Measurements from ENCODE around the gene ZNF668. TPM values are rescaled to one million over a fixed set of nuclear protein-coding genes. Genes with fewer than 3 reads are reported as not detected.

Gene ZNF668
- total RNA-seq, 4 donors from 2014 or later = 15.5 to 20.3 (median 16.7) TPM

DNA sequence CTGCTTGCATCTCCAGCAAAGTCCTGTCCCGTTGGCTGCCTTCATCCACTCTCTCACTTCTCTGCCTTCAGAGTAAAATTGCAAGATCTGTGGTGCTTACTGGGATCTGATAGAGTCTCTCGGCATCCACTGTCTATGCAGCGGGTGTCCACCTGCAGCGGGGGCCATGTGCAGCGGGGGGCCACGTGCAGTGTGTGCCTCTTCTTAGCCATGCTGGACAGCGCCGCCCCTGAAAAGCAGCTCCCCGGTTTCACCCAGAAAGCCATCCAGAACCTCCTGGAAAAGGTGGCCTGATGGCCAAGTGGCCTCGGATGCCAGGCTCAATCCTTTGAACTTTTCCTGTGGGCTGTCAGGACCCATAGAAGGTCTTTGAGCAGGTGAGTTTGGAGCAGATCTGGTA lies 31.2 kb downstream of the ZNF668 start:
- no peaks in the 10 kb centered on the region for H3K4me1 ChIP-seq
- H3K27ac ChIP-seq = no peak overlapping the region
- no peak for TF ChIP-seq POLR2A (IDR thresholded peaks at IDR 0.05)
- no peak for DNase-seq (ENCODE audit: low spot score in 2 of 2)
- H3K27me3 ChIP-seq = no peaks in the 10 kb centered on the region
- WGBS, 2 donors = 83 to 89% methylated on average over 3 to 10 of the region's 10 CpGs
- H3K4me3 ChIP-seq = no peak overlapping the region
- no peaks in the 10 kb centered on the region for H3K9me3 ChIP-seq
- peaks cover 0 to 57% (median 22%) of the 10 kb centered on the region in 3 donors for H3K36me3 ChIP-seq

DNA sequence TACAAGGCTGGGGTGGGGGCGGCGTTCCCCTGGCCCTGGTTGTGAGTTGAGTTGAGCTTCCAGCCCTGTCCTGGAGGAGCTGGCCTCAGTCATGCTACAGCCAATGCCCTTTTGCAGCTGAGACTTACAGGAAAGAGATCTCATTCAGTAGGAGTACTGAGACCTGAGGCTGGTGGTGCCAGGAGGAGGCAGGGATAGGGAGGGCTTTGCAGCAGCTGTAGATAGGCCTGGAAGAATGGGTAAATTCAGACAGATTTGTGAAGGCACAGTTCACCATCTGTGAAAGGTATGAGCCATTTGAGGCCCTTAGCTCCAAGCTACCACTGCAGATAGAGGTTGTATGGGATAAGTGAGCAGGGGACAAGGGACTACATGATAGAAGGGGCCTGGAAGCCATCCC lies 35.0 kb downstream of the ZNF668 start:
- H3K9me3 ChIP-seq = no peaks in the 10 kb centered on the region
- H3K27ac ChIP-seq = no peak overlapping the region
- peaks cover 0 to 22% (median 6%) of the 10 kb centered on the region in 4 donors for H3K4me1 ChIP-seq
- no peak overlapping the region for H3K4me3 ChIP-seq
- TF ChIP-seq POLR2A (IDR thresholded peaks at IDR 0.05) = no peak
- no peak for TF ChIP-seq EP300 (IDR thresholded peaks at IDR 0.05)
- TF ChIP-seq CTCF (IDR thresholded peaks at IDR 0.05) = no peak
- no peak for DNase-seq (ENCODE audit: low spot score in 2 of 2)
- H3K36me3 ChIP-seq = peaks cover 0 to 65% (median 23%) of the 10 kb centered on the region in 3 donors
- 86% methylated on average over 2 of the region's 2 CpGs; no CpG with 5 or more reads in 1 of the 2 donors for WGBS, 2 donors
- no peaks in the 10 kb centered on the region for H3K27me3 ChIP-seq

DNA sequence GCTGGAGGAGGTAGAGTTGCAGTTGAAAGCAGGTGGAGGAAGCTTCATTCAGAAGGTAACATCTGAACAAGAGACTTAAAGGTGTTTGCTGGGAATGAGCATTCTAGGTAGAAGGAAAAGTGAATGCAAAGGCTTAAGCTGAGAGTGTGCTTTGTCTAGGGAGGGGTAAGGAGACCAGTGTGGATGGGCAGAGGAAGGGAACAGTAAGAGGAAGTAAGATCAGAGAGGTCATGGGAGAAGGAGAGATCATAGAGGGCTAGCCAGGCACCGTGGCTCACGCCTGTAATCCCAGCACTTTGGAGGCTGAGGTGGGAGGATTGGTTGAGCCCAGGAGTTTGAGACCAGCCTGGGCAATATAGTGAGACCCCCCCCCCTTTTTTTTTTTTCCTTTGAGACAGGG lies 37.3 kb downstream of the ZNF668 start:
- TF ChIP-seq CTCF (IDR thresholded peaks at IDR 0.05) (no peak), POLR2A (IDR thresholded peaks at IDR 0.05) (no peak), EP300 (IDR thresholded peaks at IDR 0.05) (no peak)

GRCh38 chr16:31033709-31034492 lies 40.1 kb downstream of the ZNF668 start:
- Histone ChIP-seq H3K27me3 (no peaks in the 10 kb centered on the region), H3K4me3 (peak overlapping the region; percentile 77 to 91 (median 82)), H3K4me1 (peaks cover 0 to 36% (median 6%) of the 10 kb centered on the region in 4 donors), H3K27ac (peak overlapping the region; percentile 95 to 100 (median 98)), H3K36me3 (peaks cover 0 to 18% (median 11%) of the 10 kb centered on the region in 3 donors), H3K9me3 (no peaks in the 10 kb centered on the region)
- WGBS, 2 donors = 1 to 2% methylated on average over 32 to 41 of the region's 47 CpGs
- peak; percentile 91 to 94 for DNase-seq (ENCODE audit: low spot score in 2 of 2)
- TF ChIP-seq EP300 (IDR thresholded peaks at IDR 0.05) (peak; percentile 40 to 81), POLR2A (IDR thresholded peaks at IDR 0.05) (peak; percentile 39 to 64), CTCF (IDR thresholded peaks at IDR 0.05) (no peak)

More for the DNA sequence above, 37.3 kb downstream of the ZNF668 start:
- DNase-seq (ENCODE audit: low spot score in 2 of 2) = no peak
- 75 to 79% methylated on average over 2 of the region's 2 CpGs for WGBS, 2 donors
- Histone ChIP-seq H3K4me1 (peaks cover 0 to 35% (median 6%) of the 10 kb centered on the region in 4 donors), H3K9me3 (no peaks in the 10 kb centered on the region), H3K36me3 (peaks cover 0 to 46% (median 23%) of the 10 kb centered on the region in 3 donors), H3K27me3 (no peaks in the 10 kb centered on the region), H3K4me3 (no peak overlapping the region), H3K27ac (no peak overlapping the region)

GRCh38 chr16:31032736-31033708 lies 41.0 kb downstream of the ZNF668 start, which contains the start of gene STX4:
TSS of gene STX4 (plus strand) at chr16:31033558. CDS start at chr16:31033806, 248 bp downstream.
- peak; percentile 47 to 61 for TF ChIP-seq POLR2A (IDR thresholded peaks at IDR 0.05)
- peak; percentile 97 to 98 for TF ChIP-seq EP300 (IDR thresholded peaks at IDR 0.05)
- peak in 3 of 5 experiments; percentile 2 to 45 (median 24) for TF ChIP-seq CTCF (IDR thresholded peaks at IDR 0.05)
- peak; percentile 96 to 97 for DNase-seq (ENCODE audit: low spot score in 2 of 2)
- 1% methylated on average over 41 to 66 of the region's 75 CpGs for WGBS, 2 donors
- no peaks in the 10 kb centered on the region for H3K9me3 ChIP-seq
- H3K4me3 ChIP-seq = peak within 1 kb of the TSS; percentile 77 to 91 (median 82)
- peaks cover 0 to 9% (median 3%) of the 10 kb centered on the region in 3 donors for H3K36me3 ChIP-seq
- H3K4me1 ChIP-seq = peaks cover 0 to 36% (median 6%) of the 10 kb centered on the region in 4 donors
- H3K27me3 ChIP-seq = no peaks in the 10 kb centered on the region
- peak within 1 kb of the TSS; percentile 95 to 100 (median 98) for H3K27ac ChIP-seq
